ENCODE results near the gene PLEKHM2. TPM values are rescaled to one million over a fixed set of nuclear protein-coding genes. Genes with fewer than 3 reads are reported as not detected.

The PLEKHM2 gene
- total RNA-seq, 1 donor from 2014 or later: 88.1 TPM

- H3K4me3 Mint-ChIP-seq (ENCODE audit: unreplicated experiment): no peak overlapping the region
- no peak for DNase-seq (ENCODE audit: extremely low spot score, unreplicated experiment)
- no peak for TF ChIP-seq CTCF (IDR thresholded peaks at IDR 0.05)
- no peaks in the 10 kb centered on the region for H3K27me3 Mint-ChIP-seq (ENCODE audit: unreplicated experiment)
- no peaks in the 10 kb centered on the region for H3K9me3 Mint-ChIP-seq (ENCODE audit: unreplicated experiment)
- no peaks in the 10 kb centered on the region for H3K36me3 Mint-ChIP-seq (ENCODE audit: unreplicated experiment)
- peaks cover 2% of the 10 kb centered on the region for H3K4me1 Mint-ChIP-seq (ENCODE audit: unreplicated experiment)
- H3K27ac Mint-ChIP-seq (ENCODE audit: unreplicated experiment): no peak overlapping the region
Observed at GRCh38 chr1:15674386-15675159, 9.5 kb upstream of the PLEKHM2 start.

GRCh38 chr1:15676010-15676409, 8.1 kb upstream of the PLEKHM2 start:
- H3K4me1 Mint-ChIP-seq (ENCODE audit: unreplicated experiment): peaks cover 14% of the 10 kb centered on the region
- no peak for DNase-seq (ENCODE audit: extremely low spot score, unreplicated experiment)
- no peaks in the 10 kb centered on the region for H3K9me3 Mint-ChIP-seq (ENCODE audit: unreplicated experiment)
- H3K27ac Mint-ChIP-seq (ENCODE audit: unreplicated experiment): no peak overlapping the region
- TF ChIP-seq CTCF (IDR thresholded peaks at IDR 0.05): no peak
- H3K4me3 Mint-ChIP-seq (ENCODE audit: unreplicated experiment): no peak overlapping the region
- no peaks in the 10 kb centered on the region for H3K27me3 Mint-ChIP-seq (ENCODE audit: unreplicated experiment)
- no peaks in the 10 kb centered on the region for H3K36me3 Mint-ChIP-seq (ENCODE audit: unreplicated experiment)

- no peak for TF ChIP-seq CTCF (IDR thresholded peaks at IDR 0.05)
- Mint-ChIP-seq H3K36me3 (ENCODE audit: unreplicated experiment) (no peaks in the 10 kb centered on the region), H3K27me3 (ENCODE audit: unreplicated experiment) (no peaks in the 10 kb centered on the region)
Observed at GRCh38 chr1:15676688-15677661, 7.1 kb upstream of the PLEKHM2 start.

GRCh38 chr1:15678578-15678977, 5.5 kb upstream of the PLEKHM2 start:
- TF ChIP-seq CTCF (IDR thresholded peaks at IDR 0.05): no peak
- Mint-ChIP-seq H3K4me1 (ENCODE audit: unreplicated experiment) (peaks cover 25% of the 10 kb centered on the region), H3K4me3 (ENCODE audit: unreplicated experiment) (no peak overlapping the region)

More at GRCh38 chr1:15676688-15677661, 7.1 kb upstream of the PLEKHM2 start:
- DNase-seq (ENCODE audit: extremely low spot score, unreplicated experiment): no peak
- Mint-ChIP-seq H3K4me3 (ENCODE audit: unreplicated experiment) (no peak overlapping the region), H3K9me3 (ENCODE audit: unreplicated experiment) (no peaks in the 10 kb centered on the region), H3K27ac (ENCODE audit: unreplicated experiment) (no peak overlapping the region), H3K4me1 (ENCODE audit: unreplicated experiment) (peaks cover 19% of the 10 kb centered on the region)

GRCh38 chr1:15680131-15680530, 4.0 kb upstream of the PLEKHM2 start:
- Mint-ChIP-seq H3K4me1 (ENCODE audit: unreplicated experiment) (peaks cover 28% of the 10 kb centered on the region), H3K27me3 (ENCODE audit: unreplicated experiment) (no peaks in the 10 kb centered on the region), H3K9me3 (ENCODE audit: unreplicated experiment) (no peaks in the 10 kb centered on the region), H3K27ac (ENCODE audit: unreplicated experiment) (no peak overlapping the region), H3K36me3 (ENCODE audit: unreplicated experiment) (no peaks in the 10 kb centered on the region), H3K4me3 (ENCODE audit: unreplicated experiment) (no peak overlapping the region)
- no peak for DNase-seq (ENCODE audit: extremely low spot score, unreplicated experiment)
- TF ChIP-seq CTCF (IDR thresholded peaks at IDR 0.05): no peak

More at GRCh38 chr1:15678578-15678977, 5.5 kb upstream of the PLEKHM2 start:
- no peak overlapping the region for H3K27ac Mint-ChIP-seq (ENCODE audit: unreplicated experiment)
- no peaks in the 10 kb centered on the region for H3K27me3 Mint-ChIP-seq (ENCODE audit: unreplicated experiment)
- H3K36me3 Mint-ChIP-seq (ENCODE audit: unreplicated experiment): no peaks in the 10 kb centered on the region
- H3K9me3 Mint-ChIP-seq (ENCODE audit: unreplicated experiment): no peaks in the 10 kb centered on the region
- no peak for DNase-seq (ENCODE audit: extremely low spot score, unreplicated experiment)
